MM.1S (cell line): ENCODE data around the gene MAN2A2.

Experiments used
- CTCF ChIP-seq: fragments of 300-600 bp; sonication (generic); IDR thresholded peaks from 2 replicates; pipeline ENCODE4 v1.5.1; 2016; ENCODE audit warnings: antibody characterized with exemption, low read length, mixed read lengths
- EZH2phosphoT487 ChIP-seq: fragments of 300-600 bp; sonication (generic); IDR thresholded peaks from 2 replicates; pipeline ENCODE4 v1.6.1; 2018; ENCODE audit warnings: antibody characterized with exemption, low read length

GRCh38 chr15:90959894-90960293 lies 56.8 kb downstream of the MAN2A2 start:
- TF ChIP-seq CTCF (no peak), EZH2phosphoT487 (no peak)
